HEK293 (cell line): Measurements from ENCODE around the gene FZD7.

ENCODE experiments used
- CTCF ChIA-PET: fragments of 350-600 bp; formaldehyde crosslinking; extraction: SDS; loops from one replicate; lab custom pipeline; 2021; ENCODE audit warnings: antibody characterized with exemption; lab: Yijun Ruan, JAX
- POLR2A ChIA-PET: fragments of 300-600 bp; formaldehyde crosslinking; extraction: SDS; loops from one replicate; lab custom pipeline; 2020; ENCODE audit warnings: antibody characterized with exemption, inconsistent platforms; lab: Yijun Ruan, JAX
- H3K27ac ChIP-seq: fragments of 200-500 bp; sonication (Bioruptor generic); 2 replicates; pipeline ENCODE4 v1.5.1; 2014; ENCODE audit warnings: low read depth, low read length, control low read depth, inconsistent platforms; ENCODE audit errors: extremely low read depth
- H3K36me3 ChIP-seq, 2 experiments: fragments of 200-500 bp in 1 of 2; sonication (Bioruptor generic) in 1 of 2; 1 replicate in 1 of 2; 2 replicates in 1 of 2; pipeline ENCODE4 v1.5.1; 2014 to 2017; ENCODE audit warnings: inconsistent platforms in 2 of 2, low read length in 2 of 2; ENCODE audit not compliant: control insufficient read depth in 2 of 2, insufficient read depth in 1 of 2
- H3K4me1 ChIP-seq: fragments of 200-500 bp; sonication (Bioruptor generic); 2 replicates; pipeline ENCODE4 v1.5.1; 2014; ENCODE audit warnings: mild to moderate bottlenecking, low read length, inconsistent platforms; ENCODE audit not compliant: control insufficient read depth, insufficient read depth
- H3K4me3 ChIP-seq: 2 replicates; pipeline ENCODE4 v1.5.1; 2011; ENCODE audit warnings: low read depth, mild to moderate bottlenecking, control low read depth, low read length, moderate library complexity
- H3K9me3 ChIP-seq: fragments of 200-500 bp; sonication (Bioruptor generic); 2 replicates; pipeline ENCODE4 v1.5.1; 2014; ENCODE audit warnings: low read depth, low read length, inconsistent platforms; ENCODE audit not compliant: control insufficient read depth, insufficient read depth
- CTCF ChIP-seq: fragments of 450-650 bp; formaldehyde crosslinking; IDR thresholded peaks from 2 replicates; pipeline ENCODE4 v1.5.1; 2016; ENCODE audit warnings: missing biosample characterization, missing genetic modification characterization
- HOXC10 ChIP-seq: sonication (generic); formaldehyde crosslinking; IDR thresholded peaks from 2 replicates; pipeline ENCODE4 v1.8.1; 2023; ENCODE audit warnings: mild to moderate bottlenecking, missing genetic modification reagents
- INSM2 ChIP-seq: fragments of 450-650 bp; formaldehyde crosslinking; IDR thresholded peaks from 2 replicates; pipeline ENCODE4 v1.5.1; 2016; ENCODE audit warnings: missing biosample characterization, missing genetic modification characterization
- KLF16 ChIP-seq: fragments of 450-650 bp; formaldehyde crosslinking; IDR thresholded peaks from 2 replicates; pipeline ENCODE4 v1.5.1; 2017; ENCODE audit warnings: missing biosample characterization, missing genetic modification characterization
- KLF7 ChIP-seq: fragments of 450-650 bp; formaldehyde crosslinking; IDR thresholded peaks from 2 replicates; pipeline ENCODE4 v1.5.1; 2016; ENCODE audit warnings: missing biosample characterization, missing genetic modification characterization, borderline replicate concordance
- KLF8 ChIP-seq: fragments of 450-650 bp; formaldehyde crosslinking; IDR thresholded peaks from 2 replicates; pipeline ENCODE4 v1.5.1; 2016; ENCODE audit warnings: missing biosample characterization, missing genetic modification characterization
- KLF9 ChIP-seq: fragments of 450-650 bp; formaldehyde crosslinking; IDR thresholded peaks from 2 replicates; pipeline ENCODE4 v1.5.1; 2016; ENCODE audit warnings: missing biosample characterization, missing genetic modification characterization, low read depth
- PRDM10 ChIP-seq: fragments of 450-650 bp; formaldehyde crosslinking; IDR thresholded peaks from 2 replicates; pipeline ENCODE4 v1.5.1; 2016; ENCODE audit warnings: missing biosample characterization, missing genetic modification characterization
- SETDB1 ChIP-seq: IDR thresholded peaks from one replicate; pipeline ENCODE4 v1.6.1; 2017; ENCODE audit warnings: mild to moderate bottlenecking, low read length, moderate library complexity, mixed read lengths; ENCODE audit not compliant: insufficient read length
- SP2 ChIP-seq: fragments of 450-650 bp; formaldehyde crosslinking; IDR thresholded peaks from 2 replicates; pipeline ENCODE4 v1.5.1; 2016; ENCODE audit warnings: missing biosample characterization, missing genetic modification characterization
- SP3 ChIP-seq: fragments of 450-650 bp; formaldehyde crosslinking; IDR thresholded peaks from 2 replicates; pipeline ENCODE4 v1.5.1; 2016; ENCODE audit warnings: missing biosample characterization, missing genetic modification characterization
- ZBTB10 ChIP-seq: fragments of 450-650 bp; formaldehyde crosslinking; IDR thresholded peaks from 2 replicates; pipeline ENCODE4 v1.5.1; 2016; ENCODE audit warnings: missing biosample characterization, missing genetic modification characterization
- ZBTB7A ChIP-seq: fragments of 450-650 bp; formaldehyde crosslinking; IDR thresholded peaks from 2 replicates; pipeline ENCODE4 v1.5.1; 2016; ENCODE audit warnings: low read depth, missing biosample characterization, missing genetic modification characterization
- ZNF266 ChIP-seq: fragments of 450-650 bp; formaldehyde crosslinking; IDR thresholded peaks from 2 replicates; pipeline ENCODE4 v1.5.1; 2016; ENCODE audit warnings: missing biosample characterization, missing genetic modification characterization, low read depth
- ZNF335 ChIP-seq: fragments of 450-650 bp; formaldehyde crosslinking; conservative IDR thresholded peaks from 2 replicates; pipeline ENCODE4 v1.5.1; 2016; ENCODE audit warnings: missing biosample characterization, missing genetic modification characterization
- ZNF391 ChIP-seq: fragments of 450-650 bp; formaldehyde crosslinking; IDR thresholded peaks from 2 replicates; pipeline ENCODE4 v1.5.1; 2016; ENCODE audit warnings: low read depth, missing biosample characterization, missing genetic modification characterization, borderline replicate concordance
- ZNF398 ChIP-seq: fragments of 450-650 bp; formaldehyde crosslinking; IDR thresholded peaks from 2 replicates; pipeline ENCODE4 v1.5.1; 2017; ENCODE audit warnings: missing biosample characterization, missing genetic modification characterization
- ZNF501 ChIP-seq: fragments of 450-650 bp; formaldehyde crosslinking; IDR thresholded peaks from 2 replicates; pipeline ENCODE4 v1.5.1; 2016; ENCODE audit warnings: missing biosample characterization, missing genetic modification characterization
- ZNF555 ChIP-seq: fragments of 450-650 bp; formaldehyde crosslinking; conservative IDR thresholded peaks from 2 replicates; pipeline ENCODE4 v1.5.1; 2017; ENCODE audit warnings: missing biosample characterization, mild to moderate bottlenecking, missing genetic modification characterization, inconsistent platforms
- ZNF561 ChIP-seq: fragments of 450-650 bp; IDR thresholded peaks from 2 replicates; pipeline ENCODE4 v1.5.1; 2018; ENCODE audit warnings: missing biosample characterization, missing genetic modification characterization, borderline replicate concordance
- ZNF704 ChIP-seq: fragments of 450-650 bp; formaldehyde crosslinking; IDR thresholded peaks from 2 replicates; pipeline ENCODE4 v1.5.1; 2016; ENCODE audit warnings: missing biosample characterization, missing genetic modification characterization

FZD7 gene

GRCh38 chr2:202033317-202034248 is at the start of gene FZD7:
Gene FZD7 (plus strand): TSS chr2:202033855. CDS start chr2:202034648, 793 bp downstream.
- Histone ChIP-seq H3K9me3 (no peaks in the 10 kb centered on the region), H3K36me3 (peaks cover 0 to 10% of the 10 kb centered on the region in 2 experiments; a peak in 1 of 3 replicates), H3K27ac (peak within 1 kb of the TSS; percentile 95), H3K4me3 (peak within 1 kb of the TSS; percentile 69), H3K4me1 (peaks cover 9% of the 10 kb centered on the region)
- POLR2A ChIA-PET: no interaction called here
- CTCF ChIA-PET: interaction anchor here (0.8 kb wide), 1 partner anchor 229 kb away, joined by 3 read pairs; no protein-coding TSS in a partner anchor
- TF ChIP-seq ZNF704 (tag by site-specific recombination) (no peak), KLF16 (tag by site-specific recombination) (peak; percentile 40; the same call in 1 of the 2 replicates), PRDM10 (tag by site-specific recombination) (peak; percentile 66), INSM2 (peak; percentile 44; the same call in 1 of the 2 replicates), ZBTB7A (tag by site-specific recombination) (peak; percentile 77; the same call in 1 of the 2 replicates), ZNF555 (tag by site-specific recombination) (no peak), KLF8 (peak; percentile 83), CTCF (tag by site-specific recombination) (peak; percentile 69; the same call in 1 of the 2 replicates), ZNF501 (tag by site-specific recombination) (0 out of 2 replicates have a peak, but pooled peaks have one; percentile 58), ZNF561 (tag by site-specific recombination) (peak; percentile 30; the same call in 1 of the 2 replicates), KLF7 (tag by site-specific recombination) (no peak), ZNF266 (tag by site-specific recombination) (no peak), ZBTB10 (tag by site-specific recombination) (peak; percentile 73), ZNF391 (tag by site-specific recombination) (0 out of 2 replicates have a peak, but pooled peaks have one; percentile 40), KLF9 (tag by site-specific recombination) (peak; percentile 40), SP2 (tag by site-specific recombination) (peak; percentile 70), SP3 (peak; percentile 82), HOXC10 (CRISPR knock-in tag) (no peak), SETDB1 (no peak), ZNF398 (tag by site-specific recombination) (peak; percentile 81), ZNF335 (tag by site-specific recombination) (peak; percentile 82)
